Ramos (cell line): Measurements from ENCODE around the gene CTDSPL.
"Not testable (repeated sequence)": the region's sequence is repeated elsewhere in the genome, so short reads cannot be mapped to it uniquely, and the experiment has no call there.

Experiments
- in situ Hi-C: fragments of 300-500 bp; cut with MboI; formaldehyde crosslinking; loops from one replicate; pipeline ENCODE4 v1.14.3; 2022; ENCODE audit warnings: low sequenced_read_pairs; ENCODE audit not compliant: unreplicated experiment

Gene CTDSPL, protein sequence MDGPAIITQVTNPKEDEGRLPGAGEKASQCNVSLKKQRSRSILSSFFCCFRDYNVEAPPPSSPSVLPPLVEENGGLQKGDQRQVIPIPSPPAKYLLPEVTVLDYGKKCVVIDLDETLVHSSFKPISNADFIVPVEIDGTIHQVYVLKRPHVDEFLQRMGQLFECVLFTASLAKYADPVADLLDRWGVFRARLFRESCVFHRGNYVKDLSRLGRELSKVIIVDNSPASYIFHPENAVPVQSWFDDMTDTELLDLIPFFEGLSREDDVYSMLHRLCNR

DNA sequence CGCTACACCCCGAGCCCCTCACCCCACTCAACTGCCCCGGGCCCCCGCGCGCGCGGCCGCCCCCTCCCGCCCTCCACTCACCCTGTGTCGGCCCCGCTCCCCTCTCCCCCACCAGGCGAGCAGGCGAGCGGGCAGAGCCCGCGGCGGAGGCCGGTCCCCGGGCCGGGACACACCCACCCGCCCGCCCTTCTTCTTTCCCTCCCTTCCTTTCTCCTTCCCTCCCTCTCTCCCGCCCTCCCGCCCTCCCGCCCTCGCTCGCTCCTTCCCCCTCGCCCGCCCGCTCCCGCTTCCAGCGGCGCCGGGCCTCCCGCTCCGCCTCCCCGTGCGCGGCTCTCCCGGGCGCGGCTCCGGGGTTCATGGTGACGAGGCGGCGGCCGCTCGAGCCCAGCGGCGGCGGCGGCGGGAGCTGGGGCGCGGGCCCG, at the start of gene CTDSPL:
Gene CTDSPL (plus strand): TSS at position 261 of the 422 bp plus-strand sequence. CDS start 320 bp downstream, outside the sequence.
- in situ Hi-C loops: no loop called here

DNA sequence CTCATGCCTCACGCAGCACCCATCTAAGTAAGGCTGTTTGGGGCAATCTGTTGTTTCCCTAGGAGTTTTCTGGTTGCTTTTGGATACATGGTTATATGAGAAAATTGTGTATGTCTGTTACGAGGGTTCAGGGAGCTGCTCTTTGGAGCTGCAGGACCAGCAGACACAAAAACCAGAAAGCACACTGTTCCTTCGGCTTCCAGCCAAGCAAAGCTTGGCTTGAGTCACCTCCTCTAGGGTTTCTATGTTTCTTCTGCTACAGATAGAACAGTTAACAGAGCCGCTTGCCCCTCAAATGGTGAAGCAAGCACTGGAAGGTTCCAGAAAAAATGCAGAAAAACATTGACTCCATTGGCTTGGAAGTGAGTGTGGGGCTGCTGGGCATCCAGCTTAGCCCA, 49.2 kb upstream of the CTDSPL start:
- in situ Hi-C loops: no loop called here

DNA sequence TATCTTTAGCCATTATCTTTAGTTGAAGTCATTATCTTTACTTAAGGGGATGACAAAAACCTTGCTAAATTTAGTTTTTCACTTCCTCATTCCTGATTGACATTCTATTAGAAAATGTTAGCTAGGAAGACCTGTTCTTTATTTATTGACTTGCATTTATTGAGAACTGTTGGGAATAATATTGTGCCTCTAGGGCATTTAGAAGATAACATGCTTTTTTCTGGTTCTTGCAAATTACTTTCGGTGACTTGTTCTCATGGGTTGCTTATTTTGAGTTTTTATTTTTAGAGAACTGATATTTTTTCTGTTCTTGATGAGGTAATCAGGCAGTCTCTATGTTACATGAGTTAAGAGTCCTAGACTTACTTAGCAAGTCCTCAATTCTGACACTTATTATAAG, 48.3 kb upstream of the CTDSPL start:
- in situ Hi-C loops: no loop called here

DNA sequence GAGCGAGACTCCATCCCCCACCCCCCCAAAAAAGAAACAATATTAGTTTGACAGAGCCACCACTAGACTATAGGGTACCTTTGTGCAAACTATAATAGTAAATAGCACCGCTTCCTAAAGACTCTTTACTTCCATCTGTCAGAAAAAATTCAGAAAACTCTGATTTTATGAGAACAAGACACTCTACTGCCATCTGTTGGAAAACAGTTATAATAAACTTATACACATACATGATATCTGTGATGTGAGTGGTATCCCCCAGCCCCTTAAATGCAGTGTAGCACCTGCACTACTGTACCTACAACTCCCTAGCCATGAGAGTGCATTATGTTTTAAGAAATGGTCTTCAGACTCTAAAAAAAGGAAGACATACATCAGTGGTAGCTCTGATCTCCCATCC, 47.1 kb upstream of the CTDSPL start:
- in situ Hi-C loops: no loop called here

DNA sequence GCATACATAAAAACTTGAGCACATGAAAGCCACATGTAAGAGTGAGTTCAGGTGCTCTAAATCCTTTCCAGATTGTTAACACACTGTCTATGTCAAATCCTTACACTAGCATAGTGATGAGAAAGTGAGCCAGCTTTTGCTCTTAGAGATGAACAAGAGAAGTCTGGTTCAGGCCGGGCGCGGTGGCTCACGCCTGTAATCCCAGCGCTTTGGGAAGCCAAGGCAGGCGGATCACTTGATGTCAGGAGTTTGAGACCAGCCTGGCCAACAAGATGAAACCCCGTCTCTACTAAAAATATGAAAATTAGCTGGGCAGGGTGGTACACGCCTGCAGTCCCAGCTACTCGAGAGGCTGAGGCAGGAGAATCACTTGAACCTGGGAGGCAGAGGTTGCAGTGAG, 46.5 kb upstream of the CTDSPL start:
- in situ Hi-C loops: not testable (repeated sequence)

DNA sequence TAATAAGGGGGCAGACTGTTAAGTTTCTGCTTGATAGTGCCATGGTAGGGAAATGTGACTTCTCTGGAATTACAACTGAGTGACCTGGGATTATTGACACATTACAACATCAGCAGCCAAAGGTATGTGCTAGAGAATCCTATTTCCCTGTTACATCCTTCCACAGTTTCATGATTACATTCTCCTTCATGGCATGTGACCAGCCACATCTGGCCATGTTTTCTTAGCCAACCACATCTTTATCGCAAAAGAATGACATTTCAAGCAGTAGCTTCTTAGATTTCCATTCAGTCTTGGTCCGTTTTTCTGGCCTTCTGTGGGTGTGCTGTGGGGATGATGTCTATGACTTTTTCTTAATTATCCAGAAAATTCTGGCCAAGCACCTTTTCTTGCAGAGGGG, 45.4 kb upstream of the CTDSPL start:
- in situ Hi-C loops: no loop called here

DNA sequence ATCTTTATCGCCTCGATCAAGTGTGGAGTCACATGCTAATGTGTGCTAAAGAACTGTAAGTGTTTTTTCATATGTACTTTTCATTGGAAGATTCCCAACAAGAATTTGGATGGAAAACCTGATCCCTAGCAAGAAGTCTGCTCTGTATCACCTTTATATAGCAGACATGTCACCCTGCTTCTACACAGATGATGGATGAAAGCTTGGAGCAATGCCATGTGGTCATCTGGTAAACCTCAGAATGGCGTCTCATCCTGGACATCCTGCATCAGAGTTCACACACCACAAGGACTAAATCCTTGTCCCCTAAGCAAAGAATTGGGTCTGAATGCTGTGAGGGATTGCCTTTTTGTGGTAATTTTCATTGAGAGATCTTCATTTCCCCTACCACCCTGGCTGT, 42.1 kb upstream of the CTDSPL start:
- in situ Hi-C loops: no loop called here

DNA sequence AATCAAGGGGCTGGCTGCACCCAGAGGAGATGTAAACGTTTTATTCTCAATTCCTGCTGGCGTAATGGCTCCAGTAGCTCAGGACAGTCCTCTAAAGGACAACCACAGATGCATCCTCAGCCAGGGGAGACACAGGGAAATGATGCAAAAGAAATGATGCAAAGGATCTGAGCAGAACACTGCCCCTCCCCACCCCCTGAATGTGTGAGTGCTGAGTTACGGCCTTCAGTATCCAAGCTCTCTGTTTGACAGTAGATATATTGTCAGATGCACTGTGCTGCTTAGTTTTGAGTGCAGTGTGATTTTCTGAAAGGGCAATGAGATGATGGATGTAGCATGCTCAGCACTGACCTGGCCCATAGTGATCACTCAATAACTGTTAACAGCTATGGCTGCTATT, 41.4 kb upstream of the CTDSPL start:
- in situ Hi-C loops: no loop called here

DNA sequence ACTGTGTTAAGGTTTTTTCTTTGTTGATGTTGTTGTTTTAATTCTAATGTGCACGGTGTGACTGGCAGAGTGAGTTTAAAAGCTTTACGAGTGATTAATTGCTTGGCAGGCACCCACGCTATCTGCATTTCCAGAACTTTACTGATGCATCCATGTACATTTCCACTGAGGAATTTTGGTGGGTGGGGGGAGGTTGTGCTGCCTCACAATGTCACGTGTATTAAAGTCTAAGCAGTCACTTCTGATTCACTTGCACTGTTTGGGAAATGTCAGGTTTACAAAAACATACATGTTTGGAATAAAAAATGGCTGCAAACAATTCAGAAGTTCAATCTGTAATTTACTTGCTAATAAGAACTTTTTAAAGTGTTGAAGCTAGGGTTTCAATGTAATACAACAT, 38.5 kb upstream of the CTDSPL start:
- in situ Hi-C loops: no loop called here

DNA sequence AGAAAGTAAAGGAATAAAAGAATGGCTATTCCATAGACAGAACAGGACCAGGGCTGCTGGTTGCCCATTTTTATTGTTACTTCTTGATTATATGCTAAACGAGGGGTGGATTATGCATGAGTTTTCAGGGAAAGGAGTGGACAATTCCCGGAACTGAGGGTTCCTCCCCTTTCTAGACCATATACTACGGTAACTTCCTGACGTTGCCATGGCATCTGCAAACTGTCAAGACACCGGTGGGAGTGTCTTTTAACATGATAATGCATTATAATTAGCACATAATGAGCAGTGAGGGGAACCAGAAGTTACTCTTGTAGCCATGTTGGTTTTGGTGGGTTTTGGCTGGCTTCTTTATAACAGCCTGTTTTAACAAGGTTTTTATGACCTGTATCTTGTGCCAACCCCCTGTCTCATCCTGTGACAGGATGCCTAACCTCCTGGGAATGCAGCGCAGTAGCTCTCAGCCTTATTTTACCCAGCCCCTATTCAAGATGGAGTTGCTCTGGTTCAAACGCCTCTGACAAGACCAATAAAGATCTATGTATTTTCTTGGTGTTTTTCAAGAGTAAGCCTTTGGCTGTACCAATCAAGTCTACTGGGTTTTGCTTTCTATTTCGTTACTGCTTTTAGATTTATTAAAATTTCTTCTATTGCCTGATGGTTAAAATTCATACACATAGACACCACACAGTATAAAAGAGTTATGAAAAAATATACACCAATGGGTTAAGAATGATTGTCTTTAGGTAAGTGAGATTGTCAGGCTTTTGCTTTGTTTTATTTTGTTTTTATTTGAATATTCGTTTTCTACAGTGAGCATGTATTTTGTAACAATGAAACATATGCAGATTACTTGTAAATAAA, 37.4 kb upstream of the CTDSPL start:
- in situ Hi-C loops: no loop called here

DNA sequence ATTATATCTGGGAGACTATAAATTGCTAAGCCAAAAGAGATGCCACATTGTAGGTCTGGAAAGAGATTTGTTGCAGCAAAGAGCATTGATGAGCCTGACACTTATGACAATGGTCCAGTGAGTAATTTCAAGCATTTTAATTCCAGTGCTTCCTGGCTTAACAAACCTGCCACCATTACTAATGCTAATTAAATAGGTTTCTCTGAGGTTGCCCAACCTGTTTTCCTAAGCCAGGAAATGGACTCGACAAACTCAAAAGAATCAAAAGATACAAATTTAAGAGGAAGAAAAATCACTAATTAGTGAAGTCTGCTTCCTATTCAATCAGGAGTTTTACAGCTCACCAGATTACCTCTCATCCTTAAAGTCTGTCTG, 36.7 kb upstream of the CTDSPL start:
- in situ Hi-C loops: no loop called here

DNA sequence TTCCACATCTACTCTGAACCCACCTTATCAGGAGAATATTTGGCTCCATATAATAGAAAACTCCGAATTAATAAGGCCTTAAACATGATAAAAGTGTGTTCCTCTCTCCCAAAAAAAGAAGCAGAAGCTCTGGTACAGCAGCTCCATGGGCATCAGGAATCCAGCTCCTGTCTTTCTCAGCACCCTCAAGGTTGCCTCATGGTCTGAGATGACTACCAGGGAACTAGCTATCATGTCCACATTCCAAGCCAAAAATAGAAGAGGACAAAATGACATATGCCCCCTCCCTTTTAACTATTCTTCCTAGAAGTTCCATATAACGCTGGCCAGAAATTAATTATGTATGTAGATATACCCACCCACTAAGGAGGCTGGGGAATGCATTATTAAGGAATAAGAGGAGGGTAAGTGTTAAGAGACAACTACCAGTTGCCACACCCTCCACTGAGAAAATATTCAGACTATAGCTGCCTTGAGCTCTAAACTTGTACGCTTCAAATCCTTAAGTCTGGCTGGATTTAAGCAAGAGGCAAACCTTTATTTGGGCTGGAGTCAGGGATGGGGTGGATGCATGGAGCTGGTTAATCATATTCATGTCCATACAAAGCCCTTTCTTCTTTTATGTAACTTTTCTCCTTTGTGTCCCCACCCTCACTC, 35.8 kb upstream of the CTDSPL start:
- in situ Hi-C loops: no loop called here

DNA sequence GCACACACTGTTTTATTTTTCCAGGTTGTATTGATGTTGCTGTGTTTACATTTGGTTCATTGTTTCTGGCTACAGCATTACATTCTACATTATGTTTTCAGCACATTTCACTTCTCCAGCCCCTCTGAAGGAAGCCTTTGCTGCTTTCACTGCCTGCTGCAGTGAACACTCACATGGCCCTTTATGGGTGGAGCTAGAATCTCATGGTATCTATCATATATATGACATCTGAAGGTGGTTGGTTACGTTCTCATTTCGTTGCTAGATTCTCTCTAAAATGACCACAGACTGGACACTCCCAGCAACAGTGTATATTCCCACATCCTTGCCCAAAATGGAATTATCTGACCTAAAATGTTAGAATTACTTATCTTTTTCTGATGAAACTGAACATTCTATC, 35.2 kb upstream of the CTDSPL start:
- in situ Hi-C loops: no loop called here

DNA sequence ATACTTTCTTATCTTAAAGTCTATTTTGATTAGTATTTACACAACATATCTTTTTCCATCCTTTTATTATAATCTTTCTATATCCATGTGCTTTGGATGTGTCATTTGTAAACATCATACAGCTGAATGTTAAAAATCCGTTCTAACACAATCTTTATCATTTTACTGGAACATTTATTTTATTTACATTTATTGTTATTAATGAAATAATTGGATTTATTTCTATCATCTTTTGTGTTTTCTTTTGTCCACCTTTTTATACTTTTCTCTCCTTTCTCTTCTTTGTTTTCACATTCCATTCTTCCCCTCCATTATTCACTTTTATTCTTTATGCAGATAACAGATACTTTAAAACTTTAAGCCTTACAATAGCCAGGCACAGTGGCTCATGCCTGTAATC, 34.7 kb upstream of the CTDSPL start:
- in situ Hi-C loops: no loop called here

DNA sequence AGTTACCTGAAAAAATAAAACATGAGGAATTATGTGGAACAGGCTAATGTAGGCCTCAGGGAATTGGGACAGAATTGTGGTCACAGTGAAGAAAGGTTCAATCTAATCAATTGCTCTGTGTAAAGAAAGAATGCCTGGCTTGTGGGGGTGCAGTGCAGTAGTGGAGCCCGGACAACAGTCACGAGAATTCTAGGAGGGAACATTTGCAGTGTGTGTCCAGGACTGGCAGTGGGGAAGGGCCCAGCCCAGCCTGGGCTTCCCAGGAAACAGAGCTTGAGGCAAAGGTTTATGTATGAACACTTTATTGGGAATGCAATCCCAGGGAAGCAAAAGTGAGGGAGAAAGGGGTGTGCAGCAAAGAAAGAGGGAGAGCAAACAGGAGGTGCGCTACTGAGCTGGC, 29.2 kb upstream of the CTDSPL start:
- in situ Hi-C loops: no loop called here

DNA sequence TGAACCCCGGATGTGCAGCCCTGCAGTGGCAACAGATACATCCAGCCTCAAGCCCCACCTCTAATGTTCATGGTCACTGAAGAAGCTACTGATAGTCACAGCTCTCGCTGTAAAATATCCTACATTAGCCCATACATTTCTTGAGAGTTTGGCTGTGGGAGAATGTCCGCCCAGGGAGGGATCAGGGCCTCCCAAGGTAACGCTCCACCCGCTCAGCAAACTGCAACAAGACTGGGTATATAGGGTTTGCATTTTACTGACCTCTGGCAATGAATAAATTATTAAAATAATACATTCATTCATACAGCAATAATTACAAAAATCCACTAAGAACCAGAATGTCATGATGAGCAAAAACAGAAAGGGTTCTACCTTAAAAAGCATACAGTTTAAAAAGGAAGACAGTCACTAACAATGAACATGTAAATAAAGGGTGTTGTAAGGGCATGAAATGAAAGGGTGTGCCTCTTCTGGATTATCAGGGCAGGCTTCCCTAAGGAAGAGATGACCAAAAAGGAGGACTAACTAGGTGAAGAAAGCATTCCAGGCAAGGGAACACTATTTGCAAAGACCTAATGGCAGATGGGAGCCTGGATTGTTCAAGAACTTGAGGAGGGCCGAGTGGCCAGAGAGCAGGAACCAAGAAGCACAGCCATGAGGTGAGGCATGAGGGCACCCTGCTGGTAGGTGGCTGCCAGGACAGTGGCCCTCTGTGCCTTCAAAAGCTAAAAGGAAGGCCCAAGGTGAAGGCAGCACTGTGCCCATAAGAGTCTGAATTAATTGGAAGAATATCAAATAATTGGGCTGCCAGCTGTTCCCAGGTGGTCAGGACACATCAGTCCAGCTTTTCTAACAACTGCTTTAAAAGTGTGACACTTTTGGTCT, 28.1 kb upstream of the CTDSPL start:
- in situ Hi-C loops: no loop called here

DNA sequence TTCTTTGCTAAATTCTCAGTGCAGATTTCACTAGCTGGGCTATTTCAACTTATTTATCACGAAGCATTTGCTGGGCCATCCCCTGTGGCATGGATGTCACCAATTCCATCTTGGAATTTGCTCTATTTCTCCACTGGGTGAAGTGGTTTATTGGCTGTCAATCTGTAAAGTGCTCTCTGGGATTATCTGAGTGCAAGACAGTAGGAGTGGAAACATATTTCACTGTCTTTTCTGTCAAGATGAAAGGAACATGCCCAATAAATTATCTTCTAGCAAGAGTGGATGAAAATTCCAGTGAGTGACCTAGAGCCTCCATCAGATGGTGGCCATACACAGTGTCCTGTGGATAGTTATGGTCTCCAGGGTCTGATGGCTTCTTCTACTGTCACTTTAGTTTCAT, 25.1 kb upstream of the CTDSPL start:
- in situ Hi-C loops: no loop called here

DNA sequence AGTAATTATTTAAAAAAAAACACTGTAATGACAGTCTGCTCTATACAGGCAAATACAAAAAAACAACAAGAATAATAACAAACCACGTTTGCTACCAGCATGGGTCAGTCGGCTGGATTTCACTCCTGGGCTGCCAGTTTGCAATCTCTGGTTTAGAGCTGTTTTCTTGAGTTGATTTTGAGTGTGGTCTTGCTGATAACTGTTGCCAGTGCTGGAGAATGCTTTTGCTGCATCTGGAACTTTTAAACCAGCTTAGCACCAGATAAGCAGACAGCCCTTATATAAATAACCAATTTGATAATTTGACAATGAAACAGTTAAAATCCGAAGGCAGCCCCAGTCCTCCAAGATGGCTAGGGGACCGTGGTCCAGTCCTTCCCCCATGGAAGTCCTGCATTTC, 14.0 kb upstream of the CTDSPL start:
- in situ Hi-C loops: no loop called here

DNA sequence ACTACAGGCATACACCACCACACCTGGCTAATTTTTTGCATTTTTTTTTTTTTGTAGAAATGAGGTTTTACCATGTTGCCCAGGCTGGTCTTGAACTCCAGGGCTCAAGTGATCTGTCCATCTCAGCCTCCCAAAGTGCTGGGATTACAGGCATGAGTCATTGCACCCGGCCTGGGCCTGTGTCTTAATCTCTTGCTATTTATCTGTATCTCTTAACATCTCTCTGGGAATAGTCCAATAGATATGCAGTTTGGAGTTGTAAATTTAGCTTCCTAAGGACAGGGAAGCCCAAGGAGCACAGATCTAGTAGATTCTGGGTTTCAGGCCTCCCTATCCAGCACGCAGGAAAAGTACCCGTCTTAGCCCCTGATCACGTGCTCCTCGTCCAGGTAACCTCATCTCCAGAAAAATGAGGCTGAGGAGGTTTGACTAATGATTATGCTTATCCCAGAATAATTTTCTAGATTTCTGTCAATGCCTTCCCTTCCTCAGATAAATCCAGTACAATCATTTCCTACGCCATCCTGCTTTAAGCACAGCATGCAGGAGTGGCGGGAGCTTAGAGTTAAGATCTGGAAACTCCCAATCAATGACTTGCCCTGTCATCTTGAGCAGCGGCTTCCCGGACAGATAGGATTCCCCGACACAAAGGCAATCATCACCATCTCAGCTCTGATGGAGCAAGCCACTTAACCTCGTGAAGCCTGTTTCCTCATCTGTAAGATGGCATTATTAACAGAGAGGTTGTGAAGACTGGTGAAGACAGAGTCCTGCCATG, 12.3 kb upstream of the CTDSPL start:
- in situ Hi-C loops: no loop called here

DNA sequence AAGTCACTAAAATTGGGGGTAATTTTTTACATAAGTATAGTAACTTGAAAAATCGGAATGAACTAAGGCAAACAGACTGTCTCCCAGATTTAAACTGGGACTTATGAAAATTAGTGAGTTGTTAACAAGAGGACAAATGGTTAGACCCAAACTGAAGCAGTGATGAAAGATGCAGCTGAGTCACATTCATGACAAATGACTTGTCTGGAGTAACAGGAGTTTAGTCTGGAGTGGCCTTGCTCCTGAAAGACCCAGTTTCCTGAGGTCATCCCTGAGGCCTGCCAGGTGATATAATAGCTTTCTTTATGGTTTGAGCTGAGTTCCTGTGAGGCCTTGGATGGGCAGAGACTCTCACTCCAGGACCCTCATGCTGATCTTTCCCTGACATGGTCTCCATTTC, 9.6 kb upstream of the CTDSPL start:
- in situ Hi-C loops: loop anchor here (10.0 kb wide), 1 partner anchor 113 kb away; no protein-coding TSS in a partner anchor
